NCI-H187 (cell line): ENCODE data around the gene FGF18.
"Not testable (repeated sequence)": the region's sequence is repeated elsewhere in the genome, so short reads cannot be mapped to it uniquely, and the experiment has no call there.

ENCODE experiments used
- DNase-seq, 2 experiments: peaks; one replicate each; lab custom pipeline; 2025; lab: John Stamatoyannopoulos, UW

Gene FGF18

DNA sequence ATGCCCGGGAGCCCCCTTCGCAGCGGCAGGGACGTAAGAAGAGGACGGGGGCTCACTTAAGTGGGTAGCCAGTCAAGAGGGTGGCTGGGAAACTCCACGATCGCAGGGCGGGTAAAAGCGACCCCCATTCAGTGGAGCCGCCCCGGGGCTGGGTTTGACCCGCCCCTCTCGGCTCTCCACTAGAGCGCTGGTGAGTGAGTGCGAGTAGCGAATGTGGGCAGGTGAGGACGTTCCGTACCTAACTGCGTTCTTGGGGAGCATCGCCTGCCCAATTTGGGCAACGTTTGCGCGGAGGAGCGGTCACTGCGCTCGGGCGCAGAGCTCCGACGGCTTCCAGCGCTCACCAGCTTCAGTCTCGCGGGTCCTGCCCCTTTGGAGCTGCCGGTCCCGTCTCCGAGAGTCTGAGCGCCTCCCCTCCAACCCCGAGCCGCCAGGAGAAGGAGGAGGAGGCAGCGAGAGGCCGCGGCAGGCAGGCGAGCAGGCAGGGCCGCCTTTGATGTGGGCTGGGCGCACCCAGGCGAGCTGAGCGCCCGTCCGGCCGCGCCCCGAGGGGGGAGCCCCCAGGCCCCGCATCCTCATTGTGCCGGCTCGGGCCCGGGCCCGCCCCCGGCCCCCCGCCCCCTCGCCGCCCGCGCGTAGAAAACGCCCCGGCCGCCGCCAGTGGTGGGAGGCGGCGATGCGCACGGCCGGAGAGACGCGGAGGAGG lies at the start of gene FGF18:
FGF18 (plus strand) TSS at position 666 of the 706 bp plus-strand sequence. CDS start 553 bp downstream, outside the sequence.
- no peak for DNase-seq

DNA sequence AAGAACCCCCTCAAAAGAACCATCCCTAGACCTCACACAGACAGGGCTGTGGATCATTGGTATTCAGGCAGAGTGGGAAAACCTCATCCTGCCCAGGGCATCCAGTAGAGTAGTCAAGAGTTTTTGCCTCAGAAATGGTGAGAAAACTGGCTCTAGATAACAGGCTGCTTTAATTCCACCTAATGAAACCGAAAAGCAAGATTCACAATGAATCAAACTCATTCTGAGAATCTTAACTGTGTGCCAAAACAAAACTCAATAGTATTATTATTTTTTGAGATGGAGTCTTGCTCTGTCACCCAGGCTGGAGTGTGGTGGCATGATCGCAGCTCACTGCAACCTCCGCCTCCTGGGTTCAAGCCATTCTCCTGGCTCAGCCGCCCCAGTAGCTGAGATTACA lies 49.5 kb upstream of the FGF18 start:
- no peak for DNase-seq

DNA sequence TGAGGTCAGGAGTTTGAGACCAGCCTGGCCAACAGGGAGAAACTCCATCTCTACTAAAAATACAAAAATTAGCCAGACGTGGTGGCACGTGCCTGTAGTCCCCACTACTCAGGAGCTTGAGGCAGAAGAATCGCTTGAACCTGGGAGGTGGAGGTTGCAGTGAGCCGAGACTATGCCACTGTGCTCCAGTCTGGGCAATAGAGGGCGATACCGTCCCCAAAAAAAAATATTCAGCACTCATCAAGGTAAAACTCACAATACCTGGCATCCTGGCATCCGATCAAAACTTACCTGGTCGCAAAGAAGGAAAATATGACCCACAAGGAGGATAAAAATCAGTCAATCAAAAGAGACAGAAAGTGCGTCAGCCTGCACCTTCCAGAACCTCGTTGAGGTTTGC lies 48.6 kb upstream of the FGF18 start:
- DNase-seq, result not testable (repeated sequence)

DNA sequence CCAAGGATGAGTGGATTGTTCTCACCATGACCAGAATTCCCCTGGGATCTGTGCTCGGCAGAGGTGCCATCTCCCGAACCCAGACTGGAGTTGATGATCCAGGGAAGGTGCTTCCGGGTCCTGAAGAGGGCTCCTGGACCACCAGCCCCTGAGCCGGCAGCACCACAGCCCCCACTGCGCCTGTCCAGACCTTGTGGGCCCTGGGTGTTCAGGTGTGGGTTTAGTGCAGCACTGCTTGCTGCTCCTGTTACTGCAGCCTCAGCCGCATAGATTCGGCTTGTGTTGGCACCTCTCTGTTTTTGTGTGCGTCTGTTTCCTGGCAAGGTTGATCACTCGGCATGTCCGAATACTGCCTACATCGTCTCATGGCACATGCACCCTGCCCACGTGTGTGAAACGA lies 48.1 kb upstream of the FGF18 start:
- DNase-seq, result no peak

DNA sequence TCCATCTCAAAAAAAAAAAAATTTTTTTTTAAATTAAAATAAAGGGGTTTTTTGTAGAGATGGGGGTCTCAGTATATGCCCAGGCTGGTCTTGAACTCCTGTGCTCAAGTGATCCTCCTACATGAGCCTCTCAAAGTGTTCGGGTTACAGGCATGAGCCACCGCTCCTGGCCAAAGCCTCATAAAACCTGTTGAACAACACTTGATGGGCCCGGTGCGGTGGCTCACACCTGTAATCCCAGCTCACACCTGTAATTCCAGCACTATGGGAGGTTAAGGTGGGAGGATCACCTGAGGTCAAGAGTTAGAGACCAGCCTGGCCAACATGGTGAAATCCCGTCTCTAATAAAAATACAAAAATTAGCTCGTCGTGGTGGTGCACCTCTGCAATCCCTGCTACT lies 39.5 kb upstream of the FGF18 start:
- no peak for DNase-seq

- DNase-seq, result not testable (repeated sequence)
Observed at GRCh38 chr5:171384416-171384815, 35.0 kb upstream of the FGF18 start.

GRCh38 chr5:171384999-171385398 lies 34.4 kb upstream of the FGF18 start:
- not testable (repeated sequence) for DNase-seq

- no peak for DNase-seq
Observed at GRCh38 chr5:171386006-171386671, 33.3 kb upstream of the FGF18 start.

- DNase-seq, result no peak
Observed at GRCh38 chr5:171386861-171387344, 32.5 kb upstream of the FGF18 start.

GRCh38 chr5:171387345-171387969 lies 32.0 kb upstream of the FGF18 start, which contains the start of gene NPM1:
Gene NPM1 (plus strand): TSS chr5:171387849. CDS start chr5:171387949, 100 bp downstream.
- DNase-seq, result peak; percentile 95 to 98

- DNase-seq, result peak; percentile 15 to 18
Observed at GRCh38 chr5:171387970-171388815, 31.3 kb upstream of the FGF18 start.

DNA sequence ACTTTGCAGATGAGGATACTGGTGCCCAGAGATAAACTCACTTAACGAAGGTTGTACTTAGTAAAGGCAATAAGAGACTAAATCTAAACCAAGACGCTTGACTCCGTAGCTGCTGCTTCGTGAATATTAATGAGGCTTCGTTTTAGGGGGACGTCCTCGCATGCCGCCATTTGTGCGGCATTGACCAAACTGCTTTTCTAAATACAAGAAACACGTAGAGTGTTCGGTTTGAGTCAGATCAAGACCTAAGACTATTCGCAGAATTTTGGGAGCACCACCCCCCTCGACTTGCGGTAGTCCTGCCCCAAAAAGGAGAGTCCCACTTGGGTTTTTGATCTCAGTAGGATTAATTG lies 30.7 kb upstream of the FGF18 start:
- DNase-seq, result no peak

DNA sequence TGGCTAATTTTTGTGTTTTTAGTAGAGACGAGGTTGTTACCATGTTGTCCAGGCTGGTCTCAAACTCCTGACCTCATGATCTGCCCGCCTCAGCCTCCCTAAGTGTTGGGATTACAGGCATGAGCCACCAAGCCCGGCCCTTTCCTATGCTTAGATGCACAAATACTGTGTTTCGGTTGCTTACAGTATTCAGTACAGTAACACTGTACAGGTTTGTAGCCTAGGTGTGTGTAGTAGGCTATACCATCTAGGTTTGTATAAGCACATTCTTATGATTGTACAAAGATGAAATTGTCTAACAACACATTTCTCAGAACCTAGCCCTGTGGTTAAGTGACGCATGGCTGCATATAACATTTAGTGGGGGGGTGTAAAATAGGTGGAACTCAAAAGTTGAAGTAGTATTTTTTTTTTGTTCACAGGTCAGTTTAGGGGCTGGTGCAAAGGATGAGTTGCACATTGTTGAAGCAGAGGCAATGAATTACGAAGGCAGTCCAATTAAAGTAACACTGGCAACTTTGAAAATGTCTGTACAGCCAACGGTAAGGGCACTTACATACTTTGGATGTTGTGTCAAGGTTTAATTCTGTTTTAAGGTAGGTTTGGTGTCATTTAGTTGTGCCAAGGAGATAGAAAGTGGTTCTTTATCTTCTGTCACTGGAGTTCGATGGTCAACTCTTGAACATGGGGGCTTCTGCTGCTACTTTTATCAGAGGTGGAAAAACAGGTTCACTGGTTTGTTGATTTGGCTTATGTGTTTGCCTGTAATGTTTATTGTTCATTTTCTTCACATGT lies 28.4 kb upstream of the FGF18 start:
- no peak for DNase-seq

- no peak for DNase-seq
Observed at GRCh38 chr5:171391996-171392577, 27.4 kb upstream of the FGF18 start.

GRCh38 chr5:171392585-171393159 lies 26.8 kb upstream of the FGF18 start:
- no peak for DNase-seq

DNA sequence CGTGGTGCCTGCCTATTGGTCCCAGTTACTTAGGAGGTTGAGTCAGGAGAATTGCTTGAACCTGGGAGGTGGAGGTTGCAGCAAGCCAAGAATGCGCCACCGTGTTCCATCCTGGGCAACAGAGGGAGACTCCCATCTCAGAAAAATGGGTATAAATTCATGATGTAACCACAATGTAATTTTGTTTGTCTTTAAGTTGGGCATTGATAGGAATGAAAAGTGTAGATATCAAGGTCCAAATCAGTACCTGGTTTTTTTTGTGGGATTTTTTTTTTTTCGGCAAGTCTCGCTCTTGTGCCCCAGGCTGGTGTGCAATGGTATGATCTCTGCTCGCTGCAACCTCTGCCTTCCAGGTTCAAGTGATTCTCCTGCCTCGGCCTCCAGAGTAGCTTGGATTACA lies 24.4 kb upstream of the FGF18 start:
- no peak for DNase-seq

GRCh38 chr5:171396583-171396982 lies 22.9 kb upstream of the FGF18 start:
- DNase-seq, result not testable (repeated sequence)

- DNase-seq, result no peak
Observed at GRCh38 chr5:171397190-171397589, 22.3 kb upstream of the FGF18 start.

DNA sequence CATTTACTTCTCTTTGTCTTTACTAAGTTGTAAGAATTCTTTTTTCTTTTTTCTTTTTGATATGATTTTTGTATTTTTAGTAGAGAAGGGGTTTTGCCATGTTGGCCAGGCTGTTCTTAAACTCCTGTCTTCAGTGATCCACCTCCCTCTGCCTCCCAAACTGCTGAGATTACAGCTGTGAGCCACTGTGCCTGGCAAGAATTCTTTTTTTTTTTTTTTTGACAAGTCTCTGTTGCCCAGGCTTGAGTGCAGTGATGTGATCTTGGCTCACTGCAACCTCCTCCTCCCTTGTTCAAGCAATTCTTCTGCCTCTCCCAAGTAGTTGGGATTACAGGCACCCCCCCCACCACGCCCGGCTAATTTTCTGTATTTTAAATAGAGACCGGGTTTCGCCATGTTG lies 21.8 kb upstream of the FGF18 start:
- DNase-seq, result no peak

DNA sequence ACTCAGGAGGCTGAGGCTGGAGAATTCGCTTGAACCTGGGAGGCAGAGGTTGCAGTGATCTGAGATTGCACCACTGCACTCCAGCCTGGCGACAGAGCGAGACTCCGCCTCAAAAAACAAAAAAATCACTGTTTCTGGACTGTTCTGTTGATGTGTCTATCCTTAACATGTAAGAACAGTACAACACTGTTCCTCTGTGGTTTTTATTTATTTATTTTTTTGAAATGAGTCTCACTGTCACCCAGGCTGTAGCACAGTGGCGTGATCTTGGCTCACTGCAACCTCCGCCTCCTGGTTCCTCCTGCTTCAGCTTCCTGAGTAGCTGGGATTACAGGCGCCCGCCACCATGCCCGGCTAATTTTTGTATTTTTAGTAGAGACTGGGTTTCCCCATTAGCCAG lies 20.8 kb upstream of the FGF18 start:
- not testable (repeated sequence) for DNase-seq
